ENCODE data around the gene TUBGCP6.

Gene TUBGCP6

DNA sequence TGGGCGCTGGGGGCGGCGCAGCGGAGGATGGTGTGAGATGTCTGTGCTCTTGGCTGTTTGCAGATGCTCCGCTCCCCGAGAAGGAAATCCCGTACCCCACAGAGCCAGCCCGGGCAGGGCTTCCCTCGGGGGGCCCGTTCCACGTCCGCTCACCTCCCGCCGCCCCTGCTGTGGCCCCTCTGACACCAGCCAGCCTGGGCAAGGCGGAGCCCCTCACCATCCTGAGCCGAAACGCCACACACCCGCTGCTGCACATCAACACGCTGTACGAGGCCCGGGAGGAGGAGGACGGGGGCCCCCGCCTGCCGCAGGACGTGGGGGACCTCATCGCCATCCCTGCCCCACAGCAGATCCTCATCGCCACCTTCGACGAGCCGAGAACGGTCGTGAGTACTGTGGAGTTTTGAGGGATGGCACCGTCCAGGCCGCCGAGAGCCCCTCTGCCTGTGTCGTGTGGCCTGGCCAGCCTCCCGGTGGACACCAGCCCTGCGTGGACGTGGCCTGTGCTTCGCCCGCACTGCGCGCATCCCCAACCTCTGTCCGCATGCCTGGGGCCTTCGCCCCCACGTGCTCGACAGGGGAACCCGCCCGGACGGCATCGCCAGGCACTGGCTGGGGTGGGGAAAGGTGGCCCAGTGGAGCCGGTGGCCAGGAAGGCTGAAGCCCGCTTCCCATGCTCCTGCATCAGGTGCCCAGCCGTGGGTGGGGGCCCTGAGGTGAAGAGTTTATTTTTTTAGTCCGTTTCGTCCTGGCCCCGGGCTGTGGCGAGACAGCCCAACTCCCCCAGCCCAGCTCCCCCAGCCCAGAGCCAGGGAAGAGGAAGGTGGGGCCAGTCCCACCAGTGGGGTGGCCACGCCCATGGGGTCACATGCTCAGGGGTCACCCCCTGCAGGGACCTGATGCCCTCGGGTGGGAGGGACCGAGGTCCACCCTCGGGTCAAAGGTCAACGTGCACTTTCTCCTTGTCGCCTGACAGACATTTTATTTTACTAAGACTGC, 65.7 kb downstream of the TUBGCP6 start:
- no peak overlapping the region for H3K4me3 ChIP-seq
- TF ChIP-seq EZH2 (IDR thresholded peaks at IDR 0.05) (no peak), POLR2AphosphoS5 (IDR thresholded peaks at IDR 0.05; ENCODE audit: borderline replicate concordance, low read depth, low read length) (no peak), FOXP2 (optimal IDR thresholded peaks at IDR 0.05; ENCODE audit: control extremely low read depth, extremely low read length, insufficient read depth) (no peak)
- H3K27ac ChIP-seq = no peak overlapping the region
- no peaks in the 10 kb centered on the region for H3K9me3 ChIP-seq (ENCODE audit: low read depth, low read length)
- no peak for DNase-seq (ENCODE audit: low read depth, low spot score)
- H3K9ac ChIP-seq (ENCODE audit: insufficient read length) = no peak overlapping the region
- H3K36me3 ChIP-seq (ENCODE audit: insufficient read depth, low read length) = no peaks in the 10 kb centered on the region; the same call in 1 of the 2 replicates

- Histone ChIP-seq H3K27ac (no peak overlapping the region), H3K9ac (ENCODE audit: insufficient read length) (no peak overlapping the region), H3K4me3 (no peak overlapping the region), H3K36me3 (ENCODE audit: insufficient read depth, low read length) (no peaks in the 10 kb centered on the region; the same call in 1 of the 2 replicates), H3K9me3 (ENCODE audit: low read depth, low read length) (no peaks in the 10 kb centered on the region)
- DNase-seq (ENCODE audit: low read depth, low spot score) = no peak
- TF ChIP-seq EZH2 (IDR thresholded peaks at IDR 0.05) (no peak), FOXP2 (optimal IDR thresholded peaks at IDR 0.05; ENCODE audit: control extremely low read depth, extremely low read length, insufficient read depth) (no peak), POLR2AphosphoS5 (IDR thresholded peaks at IDR 0.05; ENCODE audit: borderline replicate concordance, low read depth, low read length) (no peak)
These were observed 66.4 kb downstream of the TUBGCP6 start for GRCh38 chr22:50178471-50178864.

DNA sequence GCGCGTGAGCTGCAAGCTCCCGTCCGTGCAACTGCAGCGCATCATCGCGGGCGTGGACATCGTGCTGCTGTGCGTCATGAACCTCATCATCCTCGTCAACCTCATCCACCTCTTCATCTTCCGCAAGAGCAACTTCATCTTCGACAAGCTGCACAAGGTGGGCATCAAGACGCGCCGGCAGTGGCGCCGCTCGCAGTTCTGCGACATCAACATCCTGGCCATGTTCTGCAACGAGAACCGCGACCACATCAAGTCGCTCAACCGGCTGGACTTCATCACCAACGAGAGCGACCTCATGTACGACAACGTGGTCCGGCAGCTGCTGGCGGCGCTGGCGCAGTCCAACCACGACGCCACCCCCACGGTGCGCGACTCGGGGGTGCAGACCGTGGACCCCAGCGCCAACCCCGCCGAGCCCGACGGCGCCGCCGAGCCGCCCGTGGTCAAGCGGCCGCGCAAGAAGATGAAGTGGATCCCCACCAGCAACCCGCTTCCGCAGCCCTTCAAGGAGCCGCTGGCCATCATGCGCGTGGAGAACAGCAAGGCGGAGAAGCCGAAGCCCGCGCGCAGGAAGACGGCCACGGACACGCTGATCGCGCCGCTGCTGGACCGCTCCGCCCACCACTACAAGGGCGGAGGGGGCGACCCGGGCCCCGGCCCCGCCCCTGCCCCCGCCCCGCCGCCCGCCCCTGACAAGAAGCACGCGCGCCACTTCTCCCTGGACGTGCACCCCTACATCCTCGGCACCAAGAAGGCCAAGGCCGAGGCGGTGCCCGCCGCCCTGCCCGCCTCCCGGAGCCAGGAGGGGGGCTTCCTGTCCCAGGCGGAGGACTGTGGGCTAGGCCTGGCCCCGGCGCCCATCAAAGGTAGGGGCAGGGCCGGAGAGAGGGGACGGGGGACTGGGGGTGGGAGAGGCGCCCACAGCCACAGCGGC, 67.0 kb downstream of the TUBGCP6 start:
- TF ChIP-seq POLR2AphosphoS5 (IDR thresholded peaks at IDR 0.05; ENCODE audit: borderline replicate concordance, low read depth, low read length) (no peak), FOXP2 (optimal IDR thresholded peaks at IDR 0.05; ENCODE audit: control extremely low read depth, extremely low read length, insufficient read depth) (no peak), EZH2 (IDR thresholded peaks at IDR 0.05) (no peak)
- DNase-seq (ENCODE audit: low read depth, low spot score) = no peak
- no peaks in the 10 kb centered on the region; the same call in 1 of the 2 replicates for H3K36me3 ChIP-seq (ENCODE audit: insufficient read depth, low read length)
- no peak overlapping the region for H3K4me3 ChIP-seq
- H3K27ac ChIP-seq = no peak overlapping the region
- no peak overlapping the region for H3K9ac ChIP-seq (ENCODE audit: insufficient read length)
- H3K9me3 ChIP-seq (ENCODE audit: low read depth, low read length) = no peaks in the 10 kb centered on the region

- H3K36me3 ChIP-seq (ENCODE audit: insufficient read depth, low read length) = no peaks in the 10 kb centered on the region; the same call in 1 of the 2 replicates
- no peak overlapping the region for H3K4me3 ChIP-seq
- H3K9me3 ChIP-seq (ENCODE audit: low read depth, low read length) = no peaks in the 10 kb centered on the region
- no peak overlapping the region for H3K9ac ChIP-seq (ENCODE audit: insufficient read length)
- H3K27ac ChIP-seq = no peak overlapping the region
- TF ChIP-seq POLR2AphosphoS5 (IDR thresholded peaks at IDR 0.05; ENCODE audit: borderline replicate concordance, low read depth, low read length) = no peak
- no peak for TF ChIP-seq FOXP2 (optimal IDR thresholded peaks at IDR 0.05; ENCODE audit: control extremely low read depth, extremely low read length, insufficient read depth)
- no peak for TF ChIP-seq EZH2 (IDR thresholded peaks at IDR 0.05)
- no peak for DNase-seq (ENCODE audit: low read depth, low spot score)
These were observed 67.8 kb downstream of the TUBGCP6 start for GRCh38 chr22:50176850-50177536.

GRCh38 chr22:50175921-50176849, 68.6 kb downstream of the TUBGCP6 start:
- Histone ChIP-seq H3K9me3 (ENCODE audit: low read depth, low read length) (no peaks in the 10 kb centered on the region), H3K27ac (peak overlapping the region; percentile 54), H3K4me3 (no peak overlapping the region), H3K36me3 (ENCODE audit: insufficient read depth, low read length) (no peaks in the 10 kb centered on the region; the same call in 1 of the 2 replicates), H3K9ac (ENCODE audit: insufficient read length) (no peak overlapping the region)
- no peak for DNase-seq (ENCODE audit: low read depth, low spot score)
- TF ChIP-seq EZH2 (IDR thresholded peaks at IDR 0.05) (no peak), POLR2AphosphoS5 (IDR thresholded peaks at IDR 0.05; ENCODE audit: borderline replicate concordance, low read depth, low read length) (no peak), FOXP2 (optimal IDR thresholded peaks at IDR 0.05; ENCODE audit: control extremely low read depth, extremely low read length, insufficient read depth) (no peak)

DNA sequence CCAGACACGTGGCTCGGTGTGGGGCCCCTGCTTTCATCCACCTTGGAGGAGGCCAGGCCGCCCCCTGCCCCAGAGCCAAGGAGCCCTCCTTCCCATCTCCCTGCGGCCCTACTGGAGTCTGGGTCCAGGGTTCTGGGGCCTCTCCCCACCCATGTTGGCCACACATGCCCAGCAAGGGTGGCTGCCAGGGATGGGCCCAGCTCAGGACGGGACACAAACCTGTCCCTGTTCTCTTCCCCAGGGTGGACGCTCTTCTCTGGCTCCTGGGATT, 69.7 kb downstream of the TUBGCP6 start:
- Histone ChIP-seq H3K9me3 (ENCODE audit: low read depth, low read length) (no peaks in the 10 kb centered on the region), H3K27ac (no peak overlapping the region), H3K4me3 (no peak overlapping the region), H3K9ac (ENCODE audit: insufficient read length) (no peak overlapping the region), H3K36me3 (ENCODE audit: insufficient read depth, low read length) (no peaks in the 10 kb centered on the region; the same call in 1 of the 2 replicates)
- no peak for DNase-seq (ENCODE audit: low read depth, low spot score)
- no peak for TF ChIP-seq POLR2AphosphoS5 (IDR thresholded peaks at IDR 0.05; ENCODE audit: borderline replicate concordance, low read depth, low read length)
- TF ChIP-seq FOXP2 (optimal IDR thresholded peaks at IDR 0.05; ENCODE audit: control extremely low read depth, extremely low read length, insufficient read depth) = no peak
- no peak for TF ChIP-seq EZH2 (IDR thresholded peaks at IDR 0.05)
